Measurements from ENCODE around the gene PIK3R1.

Gene PIK3R1

DNA sequence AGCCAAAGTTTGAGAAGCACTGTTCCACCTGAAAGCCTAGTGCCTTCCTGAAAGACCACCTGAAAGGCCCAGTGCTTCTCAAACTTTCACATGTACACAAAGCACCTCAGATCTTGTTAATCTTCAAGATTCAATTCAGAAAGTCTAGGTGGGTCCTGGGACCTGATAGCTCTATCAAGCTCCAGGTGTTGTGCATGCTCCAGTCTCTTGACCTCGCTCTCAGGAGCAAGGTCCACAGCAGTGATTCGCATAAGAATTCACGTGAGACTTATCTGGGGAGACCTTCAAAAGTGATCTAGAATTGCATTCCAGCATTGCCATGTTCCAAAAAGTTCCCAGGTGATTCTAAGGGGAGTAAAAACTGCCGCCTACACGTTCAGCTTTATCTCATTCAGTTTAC lies 102.1 kb downstream of the PIK3R1 start:
- no peaks in the 10 kb centered on the region for H3K36me3 ChIP-seq (ENCODE audit: control insufficient read depth, low read length)
- H3F3A ChIP-seq (ENCODE audit: control insufficient read depth, insufficient read depth), result no peaks in the 10 kb centered on the region
- H3K4me1 ChIP-seq (ENCODE audit: control insufficient read depth, low read length), result no peaks in the 10 kb centered on the region
- H3K4me2 ChIP-seq (ENCODE audit: low read length), result no peak overlapping the region
- H3K9me3 ChIP-seq (ENCODE audit: control insufficient read depth, insufficient read depth, low read length), result no peaks in the 10 kb centered on the region
- H4K20me1 ChIP-seq (ENCODE audit: control insufficient read depth, insufficient read depth, low read depth, low read length), result no peaks in the 10 kb centered on the region
- no peak overlapping the region for H3K4me3 ChIP-seq (ENCODE audit: low read length)
- no peak overlapping the region for H3K27ac ChIP-seq (ENCODE audit: low read depth, low read length)
- H3K9me2 ChIP-seq (replicated peaks; ENCODE audit: control insufficient read depth, low read length), result no peaks in the 10 kb centered on the region
- H3K79me2 ChIP-seq (ENCODE audit: control insufficient read depth, low read length), result no peaks in the 10 kb centered on the region
- TF ChIP-seq EZH2phosphoT487 (IDR thresholded peaks at IDR 0.05; ENCODE audit: borderline replicate concordance, low read length), result no peak
- TF ChIP-seq, protein P1, sequence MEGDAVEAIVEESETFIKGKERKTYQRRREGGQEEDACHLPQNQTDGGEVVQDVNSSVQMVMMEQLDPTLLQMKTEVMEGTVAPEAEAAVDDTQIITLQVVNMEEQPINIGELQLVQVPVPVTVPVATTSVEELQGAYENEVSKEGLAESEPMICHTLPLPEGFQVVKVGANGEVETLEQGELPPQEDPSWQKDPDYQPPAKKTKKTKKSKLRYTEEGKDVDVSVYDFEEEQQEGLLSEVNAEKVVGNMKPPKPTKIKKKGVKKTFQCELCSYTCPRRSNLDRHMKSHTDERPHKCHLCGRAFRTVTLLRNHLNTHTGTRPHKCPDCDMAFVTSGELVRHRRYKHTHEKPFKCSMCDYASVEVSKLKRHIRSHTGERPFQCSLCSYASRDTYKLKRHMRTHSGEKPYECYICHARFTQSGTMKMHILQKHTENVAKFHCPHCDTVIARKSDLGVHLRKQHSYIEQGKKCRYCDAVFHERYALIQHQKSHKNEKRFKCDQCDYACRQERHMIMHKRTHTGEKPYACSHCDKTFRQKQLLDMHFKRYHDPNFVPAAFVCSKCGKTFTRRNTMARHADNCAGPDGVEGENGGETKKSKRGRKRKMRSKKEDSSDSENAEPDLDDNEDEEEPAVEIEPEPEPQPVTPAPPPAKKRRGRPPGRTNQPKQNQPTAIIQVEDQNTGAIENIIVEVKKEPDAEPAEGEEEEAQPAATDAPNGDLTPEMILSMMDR (IDR thresholded peaks at IDR 0.05; ENCODE audit: low read depth, low read length, poor library complexity, severe bottlenecking), result no peak
- H3K27me3 ChIP-seq (ENCODE audit: control insufficient read depth, low read length), result 0 out of 2 replicates have a peak, but pooled peaks cover 2% of the 10 kb centered on the region

DNA sequence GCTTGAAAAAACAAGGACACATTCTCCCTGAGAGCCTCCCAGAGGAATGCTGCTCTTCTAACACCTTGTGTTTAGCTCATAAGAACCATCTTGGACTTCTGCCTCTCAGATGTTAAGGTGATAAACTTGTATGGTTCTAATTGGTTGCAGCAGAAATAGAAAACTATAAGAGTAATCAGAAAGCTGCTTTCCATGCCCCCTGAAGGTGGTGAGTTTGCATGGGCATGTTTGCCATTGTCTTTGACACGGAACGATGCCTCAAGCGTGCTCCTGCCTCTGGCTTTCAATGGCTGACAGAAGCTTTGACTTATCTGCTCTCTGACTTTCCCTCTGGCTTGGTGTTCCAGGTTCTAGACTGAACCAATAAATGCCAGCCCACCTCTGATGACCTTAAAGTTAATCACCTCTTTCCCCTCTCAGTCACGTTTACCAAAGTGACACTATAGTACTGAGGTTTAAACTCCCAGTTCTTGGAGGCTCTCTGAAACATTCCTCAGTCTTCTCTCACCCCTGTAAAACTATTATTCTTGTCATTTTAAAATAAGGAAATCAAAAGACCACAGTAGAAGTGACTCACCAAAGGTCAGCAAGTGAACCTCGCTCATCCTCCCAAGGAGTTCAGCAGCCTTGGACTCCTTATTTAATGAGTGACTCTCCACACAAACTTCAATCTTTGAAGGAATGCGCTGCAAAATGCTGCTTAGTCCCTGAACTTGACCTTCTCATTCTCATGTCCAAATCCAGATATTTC lies 103.6 kb downstream of the PIK3R1 start:
- Histone ChIP-seq H3K9me3 (ENCODE audit: control insufficient read depth, insufficient read depth, low read length) (no peaks in the 10 kb centered on the region), H3K27me3 (ENCODE audit: control insufficient read depth, low read length) (0 out of 2 replicates have a peak, but pooled peaks cover 2% of the 10 kb centered on the region), H3K4me1 (ENCODE audit: control insufficient read depth, low read length) (no peaks in the 10 kb centered on the region), H3K27ac (ENCODE audit: low read depth, low read length) (no peak overlapping the region), H3K4me3 (ENCODE audit: low read length) (no peak overlapping the region), H3K9me2 (replicated peaks; ENCODE audit: control insufficient read depth, low read length) (no peaks in the 10 kb centered on the region), H3K79me2 (ENCODE audit: control insufficient read depth, low read length) (no peaks in the 10 kb centered on the region), H3F3A (ENCODE audit: control insufficient read depth, insufficient read depth) (no peaks in the 10 kb centered on the region), H4K20me1 (ENCODE audit: control insufficient read depth, insufficient read depth, low read depth, low read length) (no peaks in the 10 kb centered on the region), H3K36me3 (ENCODE audit: control insufficient read depth, low read length) (no peaks in the 10 kb centered on the region), H3K4me2 (ENCODE audit: low read length) (no peak overlapping the region)
- no peak for TF ChIP-seq EZH2phosphoT487 (IDR thresholded peaks at IDR 0.05; ENCODE audit: borderline replicate concordance, low read length)
- TF ChIP-seq, protein P1 (IDR thresholded peaks at IDR 0.05; ENCODE audit: low read depth, low read length, poor library complexity, severe bottlenecking), result no peak

DNA sequence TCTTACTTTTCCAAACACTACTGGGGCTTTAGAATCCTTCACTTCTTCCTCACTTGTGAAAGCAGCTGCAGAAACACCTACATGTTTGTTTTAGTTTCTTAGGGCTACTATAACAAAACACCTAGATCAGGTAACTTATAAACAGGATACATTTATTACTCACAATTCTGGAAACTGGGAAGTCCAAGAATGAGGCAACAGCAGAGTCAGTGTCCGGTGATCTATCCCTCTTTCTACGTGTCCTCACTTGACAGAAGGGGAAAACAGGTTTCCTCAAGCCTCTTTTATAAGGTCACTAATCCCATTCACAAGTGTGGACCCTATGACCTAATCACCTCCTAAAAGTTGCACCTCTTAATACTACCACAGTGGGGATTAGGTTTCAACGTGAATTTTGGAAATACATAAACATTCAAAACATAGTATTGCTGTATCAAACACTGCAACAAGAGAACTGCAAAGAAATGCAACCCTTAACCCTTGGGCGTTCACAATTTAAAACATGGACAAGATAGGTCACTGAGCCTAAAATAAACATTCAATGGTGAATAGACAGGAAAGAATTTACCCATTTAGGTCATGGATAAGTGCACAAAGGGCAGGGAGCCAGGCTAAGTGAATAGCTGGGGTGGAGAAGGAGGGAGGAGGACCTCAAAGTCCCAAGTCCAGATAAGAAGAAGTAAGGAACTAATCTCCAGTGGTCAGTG lies 104.3 kb downstream of the PIK3R1 start:
- TF ChIP-seq, protein P1 (IDR thresholded peaks at IDR 0.05; ENCODE audit: low read depth, low read length, poor library complexity, severe bottlenecking), result no peak
- no peak for TF ChIP-seq EZH2phosphoT487 (IDR thresholded peaks at IDR 0.05; ENCODE audit: borderline replicate concordance, low read length)
- H3F3A ChIP-seq (ENCODE audit: control insufficient read depth, insufficient read depth), result no peaks in the 10 kb centered on the region
- H4K20me1 ChIP-seq (ENCODE audit: control insufficient read depth, insufficient read depth, low read depth, low read length), result no peaks in the 10 kb centered on the region
- peaks cover 2% of the 10 kb centered on the region; the same call in 1 of the 2 replicates for H3K9me3 ChIP-seq (ENCODE audit: control insufficient read depth, insufficient read depth, low read length)
- no peaks in the 10 kb centered on the region for H3K36me3 ChIP-seq (ENCODE audit: control insufficient read depth, low read length)
- H3K27ac ChIP-seq (ENCODE audit: low read depth, low read length), result no peak overlapping the region
- H3K4me2 ChIP-seq (ENCODE audit: low read length), result no peak overlapping the region
- no peaks in the 10 kb centered on the region for H3K79me2 ChIP-seq (ENCODE audit: control insufficient read depth, low read length)
- H3K9me2 ChIP-seq (replicated peaks; ENCODE audit: control insufficient read depth, low read length), result no peaks in the 10 kb centered on the region
- H3K27me3 ChIP-seq (ENCODE audit: control insufficient read depth, low read length), result 0 out of 2 replicates have a peak, but pooled peaks cover 2% of the 10 kb centered on the region
- H3K4me1 ChIP-seq (ENCODE audit: control insufficient read depth, low read length), result no peaks in the 10 kb centered on the region
- no peak overlapping the region for H3K4me3 ChIP-seq (ENCODE audit: low read length)
